NCI-H345 (cell line): ENCODE measurements around the gene KCNJ18.
"Not testable (repeated sequence)": the region's sequence is repeated elsewhere in the genome, so short reads cannot be mapped to it uniquely, and the experiment has no call there.

ENCODE experiments used
- DNase-seq: peaks from one replicate; lab custom pipeline; 2025; lab: John Stamatoyannopoulos, UW

The KCNJ18 gene

DNA sequence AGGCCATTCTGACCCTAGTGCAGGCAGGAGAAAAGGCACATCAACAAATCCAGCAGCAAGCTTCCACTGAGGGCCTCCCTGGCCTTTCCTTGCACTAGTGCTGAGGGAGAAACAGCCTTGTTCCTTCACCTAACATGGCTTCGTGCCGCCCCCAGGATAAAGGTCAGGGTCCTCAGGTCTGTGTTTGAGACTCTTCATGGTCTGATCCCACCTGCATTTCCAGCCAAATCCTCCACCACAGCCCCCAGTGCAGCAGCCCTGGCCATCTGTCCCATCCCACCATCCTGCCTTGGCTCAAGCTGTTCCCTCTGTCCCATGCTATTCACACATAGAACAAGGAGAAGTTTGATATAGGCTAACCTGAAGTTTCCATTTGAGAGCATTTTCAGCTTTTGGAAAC is 20.9 kb upstream of the KCNJ18 start:
- DNase-seq, result not testable (repeated sequence)

GRCh38 chr17:21671871-21672270 is 20.5 kb upstream of the KCNJ18 start:
- not testable (repeated sequence) for DNase-seq

DNA sequence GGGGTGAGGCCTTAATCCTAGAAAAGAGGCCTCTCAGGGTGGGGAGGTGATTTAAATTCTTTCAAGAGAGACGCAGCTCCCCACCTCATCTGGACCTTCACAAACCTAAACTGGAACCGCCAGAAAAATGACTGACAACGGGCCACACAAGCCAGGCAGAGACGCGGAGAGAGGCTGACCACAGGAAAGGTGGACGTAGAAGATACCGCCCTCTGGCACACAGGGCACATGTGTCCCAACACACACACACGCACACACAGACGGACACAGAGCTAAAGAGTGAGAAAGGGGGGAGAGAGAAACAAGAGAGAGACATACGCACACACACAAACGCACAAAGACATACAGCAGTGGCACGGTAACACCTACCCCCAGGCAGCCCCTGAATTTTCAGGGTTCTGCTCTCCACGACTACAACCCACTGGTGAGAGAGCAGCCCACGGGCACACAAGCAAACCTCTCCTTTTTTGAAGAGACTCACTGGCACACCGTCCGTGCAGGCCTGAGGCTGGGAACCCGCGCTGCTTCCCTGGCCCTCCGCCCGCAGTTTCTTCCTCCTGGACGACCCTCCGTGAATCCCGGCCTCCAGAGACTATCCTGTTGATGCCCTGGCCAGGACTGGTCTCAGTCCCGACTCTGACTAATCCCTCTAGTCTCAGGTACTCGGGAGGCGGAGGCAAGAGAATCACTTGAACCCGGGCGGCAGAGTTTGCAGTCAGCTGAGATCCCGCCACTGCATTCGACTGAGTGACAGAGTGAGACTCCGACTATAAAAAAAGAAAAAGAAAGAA is 18.7 kb upstream of the KCNJ18 start:
- not testable (repeated sequence) for DNase-seq

DNA sequence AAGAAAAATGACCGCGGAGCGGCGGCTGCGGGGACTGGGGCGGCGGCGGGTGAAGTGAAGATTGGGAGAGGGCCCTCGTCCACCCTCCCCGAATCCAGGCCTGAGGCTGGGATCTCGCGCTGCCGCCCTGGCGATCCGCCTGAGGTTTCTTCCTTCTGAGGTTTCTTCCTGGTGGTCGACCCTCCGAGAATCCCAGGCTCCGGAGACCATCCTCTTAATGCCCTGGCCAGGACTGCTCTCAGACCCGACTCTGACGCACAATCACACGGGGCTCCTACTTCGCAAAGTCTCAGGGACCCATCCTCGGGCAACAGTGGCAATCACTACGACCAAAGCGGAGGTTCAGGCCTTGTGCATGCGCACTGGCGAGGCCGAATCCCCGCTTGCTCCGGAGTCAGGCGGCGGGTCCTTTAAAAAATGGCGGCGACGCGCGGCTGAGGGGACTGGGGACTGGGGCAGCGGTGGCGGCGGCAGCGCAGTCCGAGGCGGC is 18.0 kb upstream of the KCNJ18 start:
- DNase-seq, result no peak

- DNase-seq, result not testable (repeated sequence)
Measured at GRCh38 chr17:21674891-21675738, 17.2 kb upstream of the KCNJ18 start.

GRCh38 chr17:21675739-21676130 is 16.6 kb upstream of the KCNJ18 start:
- not testable (repeated sequence) for DNase-seq

DNA sequence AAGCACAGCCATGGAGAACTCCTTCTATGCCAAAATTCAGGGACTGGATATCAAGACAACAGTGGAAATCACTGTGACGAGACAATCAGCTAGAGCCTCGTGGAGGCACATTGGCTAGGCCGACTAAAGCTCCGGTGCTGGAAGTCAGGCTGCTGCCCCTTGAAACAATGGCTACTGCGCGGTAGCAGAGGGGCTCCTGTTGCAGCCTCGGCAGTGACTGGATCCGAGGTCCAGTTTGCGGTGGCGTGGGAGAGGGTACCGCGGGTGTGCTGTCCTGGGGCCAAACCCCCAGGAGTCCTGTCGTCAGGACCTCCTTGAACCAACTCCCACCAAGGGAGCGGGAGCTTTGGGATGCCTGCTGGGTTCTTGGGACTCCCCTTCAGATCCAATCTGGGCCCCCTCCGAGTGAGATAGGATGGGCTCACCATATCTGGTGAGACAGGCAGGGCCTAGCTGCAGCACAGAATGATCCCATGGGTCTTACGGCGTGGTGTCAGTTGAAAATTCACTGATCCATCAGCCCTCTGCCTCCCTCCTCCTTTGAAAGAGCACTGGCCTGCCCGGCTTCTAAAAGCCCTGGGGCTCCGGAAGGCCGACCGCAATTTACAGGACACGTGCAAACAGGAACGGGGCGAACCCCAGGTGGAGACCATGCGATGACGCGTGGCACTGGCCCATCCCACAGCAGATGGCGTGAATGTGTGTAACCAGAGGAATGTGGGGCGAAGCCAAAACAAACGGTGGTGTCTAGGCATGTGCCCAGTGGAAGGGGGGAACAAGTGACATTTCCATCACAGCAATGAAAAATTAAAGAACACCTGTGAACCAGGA is 15.8 kb upstream of the KCNJ18 start:
- DNase-seq, result no peak

DNA sequence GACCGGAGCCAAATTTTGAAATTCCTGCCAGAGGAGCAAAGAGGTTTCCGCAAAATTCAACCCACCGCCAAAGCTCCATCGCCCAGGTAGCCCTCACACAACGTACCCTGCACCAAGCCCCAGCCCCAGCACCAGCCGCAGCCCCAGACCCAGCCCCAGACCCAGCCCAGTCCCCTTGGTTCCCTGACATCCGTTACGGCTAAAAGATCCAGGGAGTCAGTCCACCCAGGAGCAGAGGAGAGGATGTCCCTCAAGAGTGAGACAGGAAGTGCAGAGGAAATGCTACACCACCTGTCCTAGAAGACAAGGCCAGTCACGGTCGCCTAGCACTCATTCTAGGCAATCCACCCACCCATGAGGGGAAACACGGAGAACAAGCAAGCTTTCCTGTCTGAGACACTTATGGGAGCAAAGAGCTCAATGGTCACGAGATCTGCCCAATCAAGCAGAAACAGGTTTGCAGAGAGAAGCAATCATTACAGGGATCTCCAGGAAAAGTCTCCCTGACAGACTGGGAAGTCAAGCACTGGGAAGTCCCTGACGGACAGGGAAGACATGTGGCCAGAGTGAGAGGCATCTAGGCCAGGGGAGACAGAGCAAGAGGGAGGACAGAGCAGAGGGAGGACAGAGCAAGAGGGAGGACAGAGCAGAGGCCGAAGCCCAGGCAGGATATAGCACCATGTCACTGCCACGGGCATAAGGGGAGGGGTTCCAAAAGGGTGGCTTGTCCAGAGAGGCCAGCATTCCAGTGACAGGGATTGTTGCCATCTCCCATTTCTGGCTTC is 15.0 kb upstream of the KCNJ18 start:
- DNase-seq, result no peak

DNA sequence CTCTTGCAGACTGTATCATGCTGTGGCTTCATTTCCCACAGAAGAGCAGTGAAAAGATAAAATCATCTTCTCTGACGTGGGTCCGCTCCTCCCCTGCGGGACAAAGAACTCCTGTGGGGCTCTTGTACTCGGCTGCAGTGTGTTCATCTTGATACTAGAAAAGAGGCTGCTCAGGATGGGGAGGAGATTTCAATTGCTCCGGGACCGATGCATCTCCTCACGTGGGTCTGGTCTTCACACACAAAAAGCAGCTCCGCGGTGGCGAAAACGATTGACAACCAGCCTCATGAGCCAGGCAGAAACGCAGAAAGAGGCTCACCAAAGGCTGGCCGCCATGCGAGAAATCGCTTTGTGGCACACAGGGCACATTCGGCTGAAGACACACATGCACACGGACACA is 14.4 kb upstream of the KCNJ18 start:
- no peak for DNase-seq

DNA sequence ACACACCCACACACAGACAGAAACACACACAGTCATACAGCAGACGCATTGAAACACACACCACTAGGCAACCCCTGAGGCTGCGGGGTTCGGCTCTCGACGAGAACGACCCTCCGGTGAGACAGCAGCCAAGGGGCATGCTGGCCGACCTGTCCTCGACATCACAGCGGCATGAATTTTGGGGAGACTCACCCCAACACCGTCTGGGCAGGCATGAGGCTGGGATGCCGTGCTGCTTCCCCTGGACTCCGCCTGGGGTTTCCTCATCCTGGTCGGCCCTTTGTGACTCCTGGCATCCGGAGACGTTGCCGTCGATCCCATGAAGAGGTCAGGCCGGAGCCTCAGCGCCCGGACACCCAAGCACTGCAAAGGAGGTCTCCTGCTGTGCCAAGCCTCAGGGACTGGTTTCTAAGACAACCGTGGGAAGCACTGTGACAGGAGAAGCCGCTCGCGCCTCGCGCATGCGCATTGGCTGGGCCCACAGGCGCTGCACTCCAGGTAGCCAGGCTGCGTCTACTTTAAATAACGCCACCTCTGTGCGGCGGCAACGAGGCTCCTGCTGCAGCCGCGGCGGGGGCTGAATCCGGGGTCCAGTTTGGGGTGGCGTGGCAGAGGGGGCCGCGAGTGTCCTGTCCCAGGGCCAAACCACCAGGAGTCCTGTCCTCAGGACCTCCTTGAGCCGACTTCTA is 13.8 kb upstream of the KCNJ18 start:
- DNase-seq, result no peak

GRCh38 chr17:21679256-21680146 is 12.8 kb upstream of the KCNJ18 start:
- no peak for DNase-seq

DNA sequence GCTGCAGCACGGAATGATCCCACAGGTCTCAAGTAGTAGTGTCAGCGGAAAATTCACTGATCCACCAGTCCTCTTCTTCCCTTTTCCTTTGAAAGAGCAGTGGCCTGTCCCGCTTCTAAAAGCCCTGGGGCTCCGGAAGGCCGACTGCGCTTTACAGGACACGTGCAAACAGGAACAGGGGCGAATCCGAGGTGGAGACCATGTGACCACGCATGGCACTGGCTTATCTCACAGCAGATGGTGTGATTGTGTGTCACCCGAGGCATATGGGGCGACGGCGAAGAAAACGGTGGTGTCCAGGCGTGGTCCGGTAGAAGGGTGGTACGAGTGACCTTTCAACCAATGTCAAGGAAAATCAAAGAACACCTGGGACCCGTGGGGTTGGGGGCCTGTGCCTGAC is 12.0 kb upstream of the KCNJ18 start:
- no peak for DNase-seq

GRCh38 chr17:21680850-21681351 is 11.4 kb upstream of the KCNJ18 start:
- not testable (repeated sequence) for DNase-seq

GRCh38 chr17:21681576-21681975 is 10.7 kb upstream of the KCNJ18 start:
- DNase-seq, result not testable (repeated sequence)

- DNase-seq, result not testable (repeated sequence)
Measured at GRCh38 chr17:21682130-21682529, 10.2 kb upstream of the KCNJ18 start.

DNA sequence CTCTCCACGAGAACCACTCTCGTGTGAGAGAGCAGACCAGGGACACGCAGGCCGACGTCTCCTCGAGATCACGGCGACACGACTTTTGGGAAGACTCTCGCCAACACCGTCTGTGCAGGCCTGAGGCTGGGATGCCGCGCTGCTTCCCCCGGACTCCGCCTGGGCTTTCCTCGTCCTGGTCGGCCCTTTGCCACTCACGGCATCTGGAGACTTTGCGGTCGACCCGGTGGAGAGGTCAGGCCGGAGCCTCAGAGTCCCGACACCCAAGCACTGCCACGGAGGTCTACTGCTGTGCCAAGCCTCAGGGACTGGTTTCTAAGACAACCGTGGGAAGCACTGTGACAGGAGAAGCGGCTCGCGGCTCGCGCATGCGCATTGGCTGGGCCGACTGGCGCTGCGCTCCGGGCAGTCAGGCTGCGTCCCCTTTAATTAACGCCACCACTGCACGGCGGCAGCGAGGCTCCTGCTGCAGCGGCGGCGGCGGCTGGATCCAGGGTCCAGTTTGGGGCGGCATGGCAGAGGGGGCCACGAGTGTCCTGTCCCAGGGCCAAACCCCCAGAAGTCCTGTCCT is 9.1 kb upstream of the KCNJ18 start:
- DNase-seq, result not testable (repeated sequence)

- not testable (repeated sequence) for DNase-seq
Measured at GRCh38 chr17:21683897-21684296, 8.4 kb upstream of the KCNJ18 start.

DNA sequence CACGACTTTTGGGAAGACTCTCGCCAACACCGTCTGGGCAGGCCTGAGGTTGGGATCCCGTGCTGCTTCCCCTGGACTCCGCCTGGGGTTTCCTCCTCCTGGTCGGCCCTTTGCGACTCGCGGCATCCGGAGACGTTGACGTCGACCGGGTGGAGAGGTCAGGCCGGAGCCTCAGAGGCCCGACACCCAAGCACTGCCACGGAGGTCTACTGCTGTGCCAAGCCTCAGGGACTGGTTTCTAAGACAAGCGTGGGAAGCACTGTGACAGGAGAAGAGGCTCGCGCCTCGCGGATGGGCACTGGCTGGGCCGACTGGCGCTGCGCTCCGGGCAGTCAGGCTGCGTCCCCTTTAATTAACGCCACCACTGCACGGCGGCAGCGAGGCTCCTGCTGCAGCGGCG is 7.9 kb upstream of the KCNJ18 start:
- not testable (repeated sequence) for DNase-seq
